Measurements from ENCODE around the gene RALB.

DNA sequence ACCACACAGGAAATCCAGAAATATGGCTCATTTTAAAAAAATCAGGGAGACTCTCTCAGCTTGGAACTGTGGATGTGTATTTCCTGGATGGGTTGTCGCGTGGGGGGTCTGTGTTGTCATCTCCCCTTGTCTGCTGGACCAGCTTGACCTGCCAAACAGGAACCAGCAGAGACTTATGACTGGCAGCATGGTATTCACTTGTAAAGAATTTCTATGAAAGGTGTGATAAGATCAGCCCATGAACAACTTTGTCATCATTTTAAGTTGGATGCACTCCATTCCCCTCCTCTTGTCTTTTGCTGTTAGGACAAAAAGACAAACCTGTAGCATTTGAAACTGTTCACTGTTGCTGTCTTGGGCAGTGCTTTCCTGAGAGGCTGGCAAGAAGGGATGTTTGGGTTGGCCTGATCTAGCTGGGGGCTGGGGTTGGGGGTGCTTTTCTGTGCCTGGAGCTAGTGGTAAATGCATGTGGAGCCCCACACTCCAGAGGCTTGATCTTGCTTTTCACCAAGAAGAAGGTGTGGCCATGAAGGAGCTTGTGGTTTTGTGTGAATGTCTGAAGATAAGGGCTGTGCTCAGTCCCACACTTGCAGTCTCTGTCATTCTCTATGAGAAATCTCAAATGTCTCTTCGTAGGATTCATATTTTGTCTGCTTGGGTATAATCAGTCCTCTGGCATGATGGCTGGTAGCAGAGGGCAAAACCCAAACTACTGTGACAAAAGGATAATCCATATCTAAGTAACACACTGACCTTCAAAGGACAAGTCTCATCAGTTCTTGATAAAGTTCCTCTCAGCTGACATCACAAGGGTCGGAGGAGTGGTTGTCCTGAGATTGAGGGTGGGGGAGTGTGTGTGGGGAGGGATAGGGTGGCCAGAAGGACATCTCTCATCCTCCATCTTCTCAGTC, 39.0 kb downstream of the RALB start:
- TF ChIP-seq, protein P1, sequence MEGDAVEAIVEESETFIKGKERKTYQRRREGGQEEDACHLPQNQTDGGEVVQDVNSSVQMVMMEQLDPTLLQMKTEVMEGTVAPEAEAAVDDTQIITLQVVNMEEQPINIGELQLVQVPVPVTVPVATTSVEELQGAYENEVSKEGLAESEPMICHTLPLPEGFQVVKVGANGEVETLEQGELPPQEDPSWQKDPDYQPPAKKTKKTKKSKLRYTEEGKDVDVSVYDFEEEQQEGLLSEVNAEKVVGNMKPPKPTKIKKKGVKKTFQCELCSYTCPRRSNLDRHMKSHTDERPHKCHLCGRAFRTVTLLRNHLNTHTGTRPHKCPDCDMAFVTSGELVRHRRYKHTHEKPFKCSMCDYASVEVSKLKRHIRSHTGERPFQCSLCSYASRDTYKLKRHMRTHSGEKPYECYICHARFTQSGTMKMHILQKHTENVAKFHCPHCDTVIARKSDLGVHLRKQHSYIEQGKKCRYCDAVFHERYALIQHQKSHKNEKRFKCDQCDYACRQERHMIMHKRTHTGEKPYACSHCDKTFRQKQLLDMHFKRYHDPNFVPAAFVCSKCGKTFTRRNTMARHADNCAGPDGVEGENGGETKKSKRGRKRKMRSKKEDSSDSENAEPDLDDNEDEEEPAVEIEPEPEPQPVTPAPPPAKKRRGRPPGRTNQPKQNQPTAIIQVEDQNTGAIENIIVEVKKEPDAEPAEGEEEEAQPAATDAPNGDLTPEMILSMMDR (tag by site-specific recombination; IDR thresholded peaks at IDR 0.05), result no peak
- TF ChIP-seq ZBTB20 (tag by site-specific recombination; IDR thresholded peaks at IDR 0.05) (no peak), TCF7L2 (IDR thresholded peaks at IDR 0.05; ENCODE audit: borderline replicate concordance, low read depth, low read length) (no peak), SETDB1 (IDR thresholded peaks at IDR 0.05; ENCODE audit: insufficient read length, low read length) (no peak), ZFP69B (tag by site-specific recombination; IDR thresholded peaks at IDR 0.05) (no peak), BCL11A (tag by site-specific recombination; IDR thresholded peaks at IDR 0.05; ENCODE audit: low read depth) (no peak), MZF1 (tag by site-specific recombination; IDR thresholded peaks at IDR 0.05; ENCODE audit: borderline replicate concordance) (no peak), OVOL3 (tag by site-specific recombination; IDR thresholded peaks at IDR 0.05) (no peak)
- TF ChIP-seq, protein P2, sequence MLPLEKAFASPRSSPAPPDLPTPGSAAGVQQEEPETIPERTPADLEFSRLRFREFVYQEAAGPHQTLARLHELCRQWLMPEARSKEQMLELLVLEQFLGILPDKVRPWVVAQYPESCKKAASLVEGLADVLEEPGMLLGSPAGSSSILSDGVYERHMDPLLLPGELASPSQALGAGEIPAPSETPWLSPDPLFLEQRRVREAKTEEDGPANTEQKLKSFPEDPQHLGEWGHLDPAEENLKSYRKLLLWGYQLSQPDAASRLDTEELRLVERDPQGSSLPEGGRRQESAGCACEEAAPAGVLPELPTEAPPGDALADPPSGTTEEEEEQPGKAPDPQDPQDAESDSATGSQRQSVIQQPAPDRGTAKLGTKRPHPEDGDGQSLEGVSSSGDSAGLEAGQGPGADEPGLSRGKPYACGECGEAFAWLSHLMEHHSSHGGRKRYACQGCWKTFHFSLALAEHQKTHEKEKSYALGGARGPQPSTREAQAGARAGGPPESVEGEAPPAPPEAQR (tag by site-specific recombination; IDR thresholded peaks at IDR 0.05), result no peak
- TF ChIP-seq, protein P3, sequence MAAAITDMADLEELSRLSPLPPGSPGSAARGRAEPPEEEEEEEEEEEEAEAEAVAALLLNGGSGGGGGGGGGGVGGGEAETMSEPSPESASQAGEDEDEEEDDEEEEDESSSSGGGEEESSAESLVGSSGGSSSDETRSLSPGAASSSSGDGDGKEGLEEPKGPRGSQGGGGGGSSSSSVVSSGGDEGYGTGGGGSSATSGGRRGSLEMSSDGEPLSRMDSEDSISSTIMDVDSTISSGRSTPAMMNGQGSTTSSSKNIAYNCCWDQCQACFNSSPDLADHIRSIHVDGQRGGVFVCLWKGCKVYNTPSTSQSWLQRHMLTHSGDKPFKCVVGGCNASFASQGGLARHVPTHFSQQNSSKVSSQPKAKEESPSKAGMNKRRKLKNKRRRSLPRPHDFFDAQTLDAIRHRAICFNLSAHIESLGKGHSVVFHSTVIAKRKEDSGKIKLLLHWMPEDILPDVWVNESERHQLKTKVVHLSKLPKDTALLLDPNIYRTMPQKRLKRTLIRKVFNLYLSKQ (tag by site-specific recombination; IDR thresholded peaks at IDR 0.05; ENCODE audit: borderline replicate concordance), result no peak
- TF ChIP-seq, protein P4, sequence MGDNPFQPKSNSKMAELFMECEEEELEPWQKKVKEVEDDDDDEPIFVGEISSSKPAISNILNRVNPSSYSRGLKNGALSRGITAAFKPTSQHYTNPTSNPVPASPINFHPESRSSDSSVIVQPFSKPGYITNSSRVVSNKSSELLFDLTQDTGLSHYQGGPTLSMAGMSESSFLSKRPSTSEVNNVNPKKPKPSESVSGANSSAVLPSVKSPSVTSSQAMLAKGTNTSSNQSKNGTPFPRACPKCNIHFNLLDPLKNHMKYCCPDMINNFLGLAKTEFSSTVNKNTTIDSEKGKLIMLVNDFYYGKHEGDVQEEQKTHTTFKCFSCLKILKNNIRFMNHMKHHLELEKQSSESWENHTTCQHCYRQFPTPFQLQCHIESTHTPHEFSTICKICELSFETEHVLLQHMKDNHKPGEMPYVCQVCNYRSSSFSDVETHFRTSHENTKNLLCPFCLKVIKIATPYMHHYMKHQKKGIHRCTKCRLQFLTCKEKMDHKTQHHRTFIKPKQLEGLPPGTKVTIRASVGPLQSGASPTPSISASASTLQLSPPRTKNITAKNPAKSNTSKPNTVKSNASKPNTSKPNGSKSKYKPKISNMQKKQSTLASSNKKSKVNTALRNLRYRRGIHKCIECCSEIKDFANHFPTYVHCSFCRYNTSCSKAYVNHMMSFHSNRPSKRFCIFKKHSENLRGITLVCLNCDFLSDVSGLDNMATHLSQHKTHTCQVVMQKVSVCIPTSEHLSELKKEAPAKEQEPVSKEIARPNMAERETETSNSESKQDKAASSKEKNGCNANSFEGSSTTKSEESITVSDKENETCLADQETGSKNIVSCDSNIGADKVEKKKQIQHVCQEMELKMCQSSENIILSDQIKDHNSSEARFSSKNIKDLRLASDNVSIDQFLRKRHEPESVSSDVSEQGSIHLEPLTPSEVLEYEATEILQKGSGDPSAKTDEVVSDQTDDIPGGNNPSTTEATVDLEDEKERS (tag by site-specific recombination; IDR thresholded peaks at IDR 0.05), result no peak
- TF ChIP-seq, protein P5, sequence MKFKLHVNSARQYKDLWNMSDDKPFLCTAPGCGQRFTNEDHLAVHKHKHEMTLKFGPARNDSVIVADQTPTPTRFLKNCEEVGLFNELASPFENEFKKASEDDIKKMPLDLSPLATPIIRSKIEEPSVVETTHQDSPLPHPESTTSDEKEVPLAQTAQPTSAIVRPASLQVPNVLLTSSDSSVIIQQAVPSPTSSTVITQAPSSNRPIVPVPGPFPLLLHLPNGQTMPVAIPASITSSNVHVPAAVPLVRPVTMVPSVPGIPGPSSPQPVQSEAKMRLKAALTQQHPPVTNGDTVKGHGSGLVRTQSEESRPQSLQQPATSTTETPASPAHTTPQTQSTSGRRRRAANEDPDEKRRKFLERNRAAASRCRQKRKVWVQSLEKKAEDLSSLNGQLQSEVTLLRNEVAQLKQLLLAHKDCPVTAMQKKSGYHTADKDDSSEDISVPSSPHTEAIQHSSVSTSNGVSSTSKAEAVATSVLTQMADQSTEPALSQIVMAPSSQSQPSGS (tag by site-specific recombination; IDR thresholded peaks at IDR 0.05; ENCODE audit: low read depth), result no peak
- TF ChIP-seq, protein P6, sequence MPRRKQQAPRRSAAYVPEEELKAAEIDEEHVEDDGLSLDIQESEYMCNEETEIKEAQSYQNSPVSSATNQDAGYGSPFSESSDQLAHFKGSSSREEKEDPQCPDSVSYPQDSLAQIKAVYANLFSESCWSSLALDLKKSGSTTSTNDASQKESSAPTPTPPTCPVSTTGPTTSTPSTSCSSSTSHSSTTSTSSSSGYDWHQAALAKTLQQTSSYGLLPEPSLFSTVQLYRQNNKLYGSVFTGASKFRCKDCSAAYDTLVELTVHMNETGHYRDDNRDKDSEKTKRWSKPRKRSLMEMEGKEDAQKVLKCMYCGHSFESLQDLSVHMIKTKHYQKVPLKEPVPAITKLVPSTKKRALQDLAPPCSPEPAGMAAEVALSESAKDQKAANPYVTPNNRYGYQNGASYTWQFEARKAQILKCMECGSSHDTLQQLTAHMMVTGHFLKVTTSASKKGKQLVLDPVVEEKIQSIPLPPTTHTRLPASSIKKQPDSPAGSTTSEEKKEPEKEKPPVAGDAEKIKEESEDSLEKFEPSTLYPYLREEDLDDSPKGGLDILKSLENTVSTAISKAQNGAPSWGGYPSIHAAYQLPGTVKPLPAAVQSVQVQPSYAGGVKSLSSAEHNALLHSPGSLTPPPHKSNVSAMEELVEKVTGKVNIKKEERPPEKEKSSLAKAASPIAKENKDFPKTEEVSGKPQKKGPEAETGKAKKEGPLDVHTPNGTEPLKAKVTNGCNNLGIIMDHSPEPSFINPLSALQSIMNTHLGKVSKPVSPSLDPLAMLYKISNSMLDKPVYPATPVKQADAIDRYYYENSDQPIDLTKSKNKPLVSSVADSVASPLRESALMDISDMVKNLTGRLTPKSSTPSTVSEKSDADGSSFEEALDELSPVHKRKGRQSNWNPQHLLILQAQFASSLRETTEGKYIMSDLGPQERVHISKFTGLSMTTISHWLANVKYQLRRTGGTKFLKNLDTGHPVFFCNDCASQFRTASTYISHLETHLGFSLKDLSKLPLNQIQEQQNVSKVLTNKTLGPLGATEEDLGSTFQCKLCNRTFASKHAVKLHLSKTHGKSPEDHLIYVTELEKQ (tag by site-specific recombination; IDR thresholded peaks at IDR 0.05; ENCODE audit: borderline replicate concordance), result no peak

Measured in HEK293 (cell line).